ENCODE data around the gene EBF3.

DNA sequence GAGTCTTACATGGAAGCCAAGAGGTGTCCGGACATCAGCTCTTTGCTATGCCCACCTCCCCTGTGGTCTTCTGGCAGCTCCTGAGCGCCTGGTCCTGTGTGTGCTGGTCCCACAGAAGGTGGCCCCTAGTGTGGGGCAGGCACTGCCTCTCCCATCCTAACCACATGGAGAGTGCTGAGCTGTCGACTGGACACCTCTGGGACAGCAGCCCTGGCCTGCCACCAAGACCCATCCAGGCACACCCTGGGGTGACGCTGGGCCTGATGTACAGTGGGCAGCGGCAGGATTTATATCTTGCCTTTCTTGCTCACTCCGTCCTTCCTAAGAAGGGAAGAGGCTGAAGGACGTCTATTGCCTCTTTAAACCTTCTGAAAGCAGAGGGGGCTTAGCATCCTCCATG lies 98.7 kb downstream of the EBF3 start:
- TF ChIP-seq YY1 (IDR thresholded peaks at IDR 0.05; ENCODE audit: insufficient read depth, insufficient read length) (no peak), ZNF274 (IDR thresholded peaks at IDR 0.05; ENCODE audit: low read depth, low read length) (no peak)
